Vagina (tissue), 2 donors: ENCODE data around the gene FAM83C.

ENCODE experiments used
- CTCF ChIP-seq, 3 experiments: fragments of 450-650 bp in 2 of 3; fragments of 200-600 bp in 1 of 3; sonication (generic) in 1 of 3; IDR thresholded peaks; one replicate each; pipeline ENCODE4 v1.5.1; 2017 to 2019; ENCODE audit warnings: antibody characterized with exemption in 3 of 3, mild to moderate bottlenecking in 2 of 3, moderate library complexity in 2 of 3
- POLR2A ChIP-seq, 2 donors: fragments of 450-650 bp; IDR thresholded peaks; one replicate each; pipeline ENCODE4 v1.6.1; 2017; ENCODE audit warnings: antibody characterized with exemption in 2 of 2, mild to moderate bottlenecking in 2 of 2, moderate library complexity in 2 of 2
- POLR2AphosphoS5 ChIP-seq, 2 donors: sonication (generic); formaldehyde crosslinking; IDR thresholded peaks; one replicate each; pipeline ENCODE4 v1.9.0; 2017; ENCODE audit warnings: antibody characterized with exemption in 2 of 2, mild to moderate bottlenecking in 2 of 2, low read depth in 1 of 2; ENCODE audit not compliant: insufficient read depth in 1 of 2

GRCh38 chr20:35280523-35280922 is 11.7 kb downstream of the FAM83C start:
- no peak for TF ChIP-seq POLR2AphosphoS5 (IDR thresholded peaks at IDR 0.05; ENCODE audit: insufficient read depth in 1 of 2, low read depth in 1 of 2)
- TF ChIP-seq CTCF (IDR thresholded peaks at IDR 0.05), result no peak
- no peak for TF ChIP-seq POLR2A (IDR thresholded peaks at IDR 0.05)
